HepG2 (cell line): ENCODE measurements around the gene RIPOR3. TPM values are rescaled to one million over a fixed set of nuclear protein-coding genes. Genes with fewer than 3 reads are reported as not detected.

Source experiments
- ATAC-seq: fragments of 200-7000 bp; cut with Tn5 transposase; 3 replicates; pipeline ENCODE4 v1.9.1; 2020; ENCODE audit warnings: mild to moderate bottlenecking, moderate library complexity
- BruUV-seq: library from RNA; stranded (reverse); fragments of 400-500 nt; replicated peaks from 2 replicates; lab custom pipeline; 2021; lab: Mats Ljungman, UMichigan
- CTCF ChIA-PET: fragments of 300-600 bp; formaldehyde crosslinking; extraction: SDS; loops from one replicate; lab custom pipeline; 2021; ENCODE audit warnings: low total read pairs, inconsistent platforms, low intra/inter-chr PET ratio; lab: Yijun Ruan, JAX
- POLR2A ChIA-PET: fragments of 350-600 bp; sonication (Branson Sonifier 250); formaldehyde crosslinking; loops from one replicate; lab custom pipeline; 2020; ENCODE audit warnings: antibody characterized with exemption, inconsistent platforms; lab: Yijun Ruan, JAX
- DNase-seq: peaks from one replicate; pipeline ENCODE4 v3.0.0-alpha.2; 2015; ENCODE audit warnings: low spot score
- FAIRE-seq: peaks from 3 replicates; lab custom pipeline; 2011; peaks lifted over from hg19 to GRCh38; lab: Jason Lieb, UNC
- H2AFZ ChIP-seq: one replicate; pipeline ENCODE4 v1.6.1; 2011; ENCODE audit warnings: low read length, inconsistent platforms
- H3K27ac ChIP-seq: fragments of 300-600 bp; 3 replicates; pipeline ENCODE4 v1.8.0; 2011; ENCODE audit warnings: mixed run types, mild to moderate bottlenecking, mixed read lengths, low read length, inconsistent platforms; ENCODE audit not compliant: insufficient read depth; ENCODE audit errors: extremely low read length
- H3K27me3 ChIP-seq, 2 experiments: fragments of 200-600 bp in 1 of 2; 2 replicates in 1 of 2; 3 replicates in 1 of 2; pipeline versions ENCODE4 v1.6.0 to v1.8.0; 2011; ENCODE audit warnings: low read length in 2 of 2, mild to moderate bottlenecking in 2 of 2, moderate library complexity in 2 of 2, inconsistent platforms in 1 of 2; ENCODE audit not compliant: insufficient read depth in 2 of 2, control insufficient read depth in 1 of 2
- H3K36me3 ChIP-seq, 2 experiments: fragments of 200-600 bp in 1 of 2; replicated peaks in 1 of 2; 2 replicates in 1 of 2; 3 replicates in 1 of 2; pipeline versions ENCODE4 v1.5.1 to v1.8.0; 2011; ENCODE audit warnings: low read length in 2 of 2, inconsistent platforms in 1 of 2; ENCODE audit not compliant: insufficient read depth in 2 of 2, control insufficient read depth in 1 of 2
- H3K4me1 ChIP-seq: 2 replicates; pipeline ENCODE4 v1.5.1; 2012; ENCODE audit warnings: low read length, inconsistent platforms; ENCODE audit not compliant: insufficient read depth
- H3K4me2 ChIP-seq: 2 replicates; pipeline ENCODE4 v1.6.0; 2011; ENCODE audit warnings: low read depth, low read length, inconsistent platforms
- H3K4me3 ChIP-seq, 3 experiments: fragments of 200-600 bp in 1 of 3; sonication (generic), shearing (Covaris generic) in 1 of 3; replicated peaks in 1 of 3; 2 replicates each; pipeline ENCODE4 v1.5.1; 2011 to 2016; ENCODE audit warnings: low read length in 3 of 3, inconsistent platforms in 2 of 3, low read depth in 2 of 3, mild to moderate bottlenecking in 2 of 3, control low read depth in 1 of 3, mixed read lengths in 1 of 3; ENCODE audit not compliant: insufficient read depth in 1 of 3
- H3K79me2 ChIP-seq: one replicate; pipeline ENCODE4 v1.6.1; 2011; ENCODE audit warnings: low read length, inconsistent platforms; ENCODE audit not compliant: insufficient read depth
- H3K9ac ChIP-seq: 2 replicates; pipeline ENCODE4 v1.6.0; 2011; ENCODE audit warnings: mild to moderate bottlenecking, low read depth, low read length, inconsistent platforms; ENCODE audit not compliant: insufficient read depth
- H3K9me3 ChIP-seq: 2 replicates; pipeline ENCODE4 v1.5.1; 2012; ENCODE audit warnings: mild to moderate bottlenecking, low read length
- H4K20me1 ChIP-seq: 2 replicates; pipeline ENCODE4 v1.6.0; 2011; ENCODE audit warnings: inconsistent platforms, mild to moderate bottlenecking, low read length, moderate library complexity; ENCODE audit not compliant: insufficient read depth
- AGO2 ChIP-seq: fragments of 200-400 bp; formaldehyde crosslinking; optimal IDR thresholded peaks from 2 replicates; pipeline ENCODE3; 2017; ENCODE audit warnings: mild to moderate bottlenecking, low read depth, low read length, moderate library complexity
- NRL ChIP-seq: sonication (generic); formaldehyde crosslinking; IDR thresholded peaks from 2 replicates; pipeline ENCODE4 v1.5.0; 2020; ENCODE audit warnings: missing genetic modification reagents, mild to moderate bottlenecking, moderate library complexity, borderline replicate concordance
- RBM39 ChIP-seq: fragments of 200-400 bp; formaldehyde crosslinking; IDR thresholded peaks from one replicate; pipeline ENCODE4 v1.6.1; 2018; ENCODE audit warnings: antibody characterized with exemption, mild to moderate bottlenecking, low read depth, low read length; ENCODE audit not compliant: poor library complexity, severe bottlenecking
- ZFP36L2 ChIP-seq: sonication (generic); formaldehyde crosslinking; IDR thresholded peaks from 2 replicates; pipeline ENCODE4 v1.4.0; 2020; ENCODE audit warnings: missing genetic modification reagents
- ZMAT3 ChIP-seq: sonication (generic); formaldehyde crosslinking; conservative IDR thresholded peaks from 2 replicates; pipeline ENCODE4 v1.7.0; 2021; ENCODE audit warnings: missing genetic modification reagents
- ZNF354B ChIP-seq: sonication (generic); formaldehyde crosslinking; IDR thresholded peaks from 2 replicates; pipeline ENCODE4 v1.8.0; 2022; ENCODE audit warnings: mild to moderate bottlenecking, missing genetic modification reagents
- WGBS: methylation state at CpG from one replicate; pipeline ENCODE4 v1.1.6; 2017; ENCODE audit warnings: low lambda C conversion rate; 5-methylcytosine and 5-hydroxymethylcytosine counted together
- in situ Hi-C: cut with HindIII; loops from 2 replicates; pipeline ENCODE4 v1.10.0; 2017; ENCODE audit warnings: low pct_unique_long_range_greater_than_20kb; ENCODE audit not compliant: extremely low pct_ligation_motif_present
- intact Hi-C: fragments of 100-400 bp; cut with micrococcal nuclease; formaldehyde crosslinking; loops from one replicate; pipeline ENCODE4 v1.10.0; 2022; ENCODE audit not compliant: unreplicated experiment
- polyA plus RNA-seq, 8 experiments: library from polyadenylated mRNA; depleted of rRNA in 3 of 8; stranded (reverse) in 7 of 8; unstranded in 1 of 8; fragments of >200 nt; fragmentation: Illumina TruSeq in 4 of 8; extraction: Trizol in 4 of 8; gene quantifications; 2 replicates each; pipeline versions ENCODE4 v1.2.1 to v1.2.3, GENCODE V29; 2011 to 2016; ENCODE audit warnings: low read depth in 4 of 8, missing spikeins in 1 of 8, mixed read lengths in 1 of 8; ENCODE audit not compliant: insufficient read depth in 1 of 8
- total RNA-seq, 5 experiments: library from RNA; depleted of rRNA; stranded (reverse); fragments of >200 nt; fragmentation: Illumina TruSeq; extraction: Trizol; gene quantifications; 2 replicates each; pipeline ENCODE4 v1.2.3, GENCODE V29; 2016; ENCODE audit warnings: low read depth in 1 of 5
- TF ChIP-seq, protein P1 (sequence below): IDR thresholded peaks from 2 replicates; pipeline ENCODE4 v1.6.1; 2016; ENCODE audit warnings: low read depth, borderline replicate concordance
- TF ChIP-seq, protein P2 (sequence below): sonication (generic); formaldehyde crosslinking; IDR thresholded peaks from 2 replicates; pipeline ENCODE4 v1.8.1; 2023; ENCODE audit warnings: missing genetic modification reagents, inconsistent platforms, borderline replicate concordance
- TF ChIP-seq, protein P3 (sequence below): sonication (generic); formaldehyde crosslinking; IDR thresholded peaks from 2 replicates; pipeline ENCODE4 v1.8.0; 2022; ENCODE audit warnings: missing genetic modification reagents, mild to moderate bottlenecking, moderate library complexity, borderline replicate concordance
- TF ChIP-seq, protein P4 (sequence below): sonication (generic); formaldehyde crosslinking; IDR thresholded peaks from 2 replicates; pipeline ENCODE4 v1.5.1; 2020; ENCODE audit warnings: missing genetic modification reagents, mild to moderate bottlenecking, borderline replicate concordance

Gene RIPOR3
- total and polyA plus RNA-seq, 2 of the 13 experiments (the other 11 are each of a cell fraction or from before 2014, with no cell fraction given), result 0.18 TPM; not detected in 1

DNA sequence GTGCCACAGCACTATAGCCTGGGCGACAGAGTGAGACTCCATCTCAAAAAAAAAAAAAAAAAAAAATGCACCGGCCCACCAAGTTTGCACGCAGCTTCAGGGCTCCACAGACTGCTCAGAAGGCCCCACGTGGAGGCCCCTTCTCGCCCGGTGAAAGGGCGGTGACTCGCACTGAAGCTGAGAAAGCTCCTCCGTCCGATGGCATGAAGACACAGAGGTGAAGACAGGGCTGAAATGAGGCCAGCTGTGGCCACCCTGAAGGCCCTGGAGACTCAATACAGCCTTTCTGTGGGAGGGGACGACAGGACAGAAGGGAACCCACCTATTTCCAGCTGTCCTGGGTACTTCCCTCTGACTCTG lies 97.1 kb downstream of the RIPOR3 start:
- peaks cover 32% of the 10 kb centered on the region for H3K4me1 ChIP-seq
- ChIA-PET CTCF (no interaction called here), POLR2A (interaction anchor here (0.6 to 1.3 kb wide), 2 partner anchors 10 to 404 kb away, joined by 3 to 5 read pairs; partner anchors contain the start of gene CEBPB)
- TF ChIP-seq, protein P1, sequence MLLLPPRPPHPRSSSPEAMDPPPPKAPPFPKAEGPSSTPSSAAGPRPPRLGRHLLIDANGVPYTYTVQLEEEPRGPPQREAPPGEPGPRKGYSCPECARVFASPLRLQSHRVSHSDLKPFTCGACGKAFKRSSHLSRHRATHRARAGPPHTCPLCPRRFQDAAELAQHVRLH (CRISPR knock-in tag), result 0 out of 2 replicates have a peak, but pooled peaks have one; percentile 9
- TF ChIP-seq, protein P2, sequence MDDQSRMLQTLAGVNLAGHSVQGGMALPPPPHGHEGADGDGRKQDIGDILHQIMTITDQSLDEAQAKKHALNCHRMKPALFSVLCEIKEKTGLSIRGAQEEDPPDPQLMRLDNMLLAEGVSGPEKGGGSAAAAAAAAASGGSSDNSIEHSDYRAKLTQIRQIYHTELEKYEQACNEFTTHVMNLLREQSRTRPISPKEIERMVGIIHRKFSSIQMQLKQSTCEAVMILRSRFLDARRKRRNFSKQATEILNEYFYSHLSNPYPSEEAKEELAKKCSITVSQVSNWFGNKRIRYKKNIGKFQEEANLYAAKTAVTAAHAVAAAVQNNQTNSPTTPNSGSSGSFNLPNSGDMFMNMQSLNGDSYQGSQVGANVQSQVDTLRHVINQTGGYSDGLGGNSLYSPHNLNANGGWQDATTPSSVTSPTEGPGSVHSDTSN, result no peak
- TF ChIP-seq AGO2, result peak; percentile 23
- WGBS, result 61% methylated on average over 11 of the region's 11 CpGs
- in situ Hi-C loops (no loop called here), intact Hi-C loops (no loop called here)
- no peak for DNase-seq
- no peak overlapping the region for H3K4me3 ChIP-seq
- no peaks in the 10 kb centered on the region for H3K9me3 ChIP-seq
- no TSS peak for BruUV-seq
- no peak overlapping the region for H3K27ac ChIP-seq
- H3K4me2 ChIP-seq, result no peak overlapping the region
- H3K9ac ChIP-seq, result no peak overlapping the region
- no peaks in the 10 kb centered on the region for H4K20me1 ChIP-seq
- peaks cover 12 to 42% of the 10 kb centered on the region in 2 experiments; a peak in 3 of 5 replicates for H3K27me3 ChIP-seq
- no peaks in the 10 kb centered on the region for H3K36me3 ChIP-seq
- FAIRE-seq, result no peak
- H2AFZ ChIP-seq, result no peak overlapping the region
- H3K79me2 ChIP-seq, result no peaks in the 10 kb centered on the region
- no peak for ATAC-seq

DNA sequence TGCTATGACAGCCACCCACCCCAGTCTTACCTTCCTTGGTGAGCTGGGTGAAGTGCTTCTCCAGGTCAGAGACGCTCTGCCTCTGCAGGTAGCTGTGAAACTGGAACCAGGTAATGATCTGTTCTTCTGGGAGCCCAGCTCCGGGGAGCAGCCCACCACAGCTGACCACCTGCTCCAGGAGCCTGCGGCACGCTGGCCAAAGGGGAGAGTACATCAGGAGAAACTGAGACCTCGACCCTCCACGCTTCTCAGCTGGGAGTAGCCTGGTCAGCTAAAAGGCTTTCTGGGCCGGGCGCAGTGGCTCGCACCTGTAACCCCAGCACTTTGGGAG lies 98.4 kb downstream of the RIPOR3 start:
- DNase-seq, result no peak
- H3K9me3 ChIP-seq, result no peaks in the 10 kb centered on the region
- WGBS, result 83% methylated on average over 9 of the region's 9 CpGs
- H3K36me3 ChIP-seq, result no peaks in the 10 kb centered on the region
- BruUV-seq, result no TSS peak
- no peak overlapping the region for H3K4me2 ChIP-seq
- ATAC-seq, result no peak
- no peaks in the 10 kb centered on the region for H3K79me2 ChIP-seq
- no peak overlapping the region for H3K27ac ChIP-seq
- no peaks in the 10 kb centered on the region for H4K20me1 ChIP-seq
- no peak overlapping the region for H2AFZ ChIP-seq
- ChIA-PET POLR2A (interaction anchor here (1.5 kb wide), 1 partner anchor 153 kb away, joined by 3 read pairs; no protein-coding TSS in a partner anchor), CTCF (no interaction called here)
- peaks cover 12 to 34% of the 10 kb centered on the region in 2 experiments; a peak in 3 of 5 replicates for H3K27me3 ChIP-seq
- intact Hi-C loops (no loop called here), in situ Hi-C loops (no loop called here)
- peaks cover 27% of the 10 kb centered on the region for H3K4me1 ChIP-seq
- H3K9ac ChIP-seq, result no peak overlapping the region
- no peak overlapping the region for H3K4me3 ChIP-seq
- FAIRE-seq, result no peak
- TF ChIP-seq ZNF354B (CRISPR knock-in tag) (no peak), NRL (peak; percentile 20; the same call in 1 of the 2 replicates), RBM39 (no peak), ZMAT3 (no peak), ZFP36L2 (no peak)
- TF ChIP-seq, protein P3, sequence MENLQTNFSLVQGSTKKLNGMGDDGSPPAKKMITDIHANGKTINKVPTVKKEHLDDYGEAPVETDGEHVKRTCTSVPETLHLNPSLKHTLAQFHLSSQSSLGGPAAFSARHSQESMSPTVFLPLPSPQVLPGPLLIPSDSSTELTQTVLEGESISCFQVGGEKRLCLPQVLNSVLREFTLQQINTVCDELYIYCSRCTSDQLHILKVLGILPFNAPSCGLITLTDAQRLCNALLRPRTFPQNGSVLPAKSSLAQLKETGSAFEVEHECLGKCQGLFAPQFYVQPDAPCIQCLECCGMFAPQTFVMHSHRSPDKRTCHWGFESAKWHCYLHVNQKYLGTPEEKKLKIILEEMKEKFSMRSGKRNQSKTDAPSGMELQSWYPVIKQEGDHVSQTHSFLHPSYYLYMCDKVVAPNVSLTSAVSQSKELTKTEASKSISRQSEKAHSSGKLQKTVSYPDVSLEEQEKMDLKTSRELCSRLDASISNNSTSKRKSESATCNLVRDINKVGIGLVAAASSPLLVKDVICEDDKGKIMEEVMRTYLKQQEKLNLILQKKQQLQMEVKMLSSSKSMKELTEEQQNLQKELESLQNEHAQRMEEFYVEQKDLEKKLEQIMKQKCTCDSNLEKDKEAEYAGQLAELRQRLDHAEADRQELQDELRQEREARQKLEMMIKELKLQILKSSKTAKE (CRISPR knock-in tag), result no peak
- TF ChIP-seq, protein P4, sequence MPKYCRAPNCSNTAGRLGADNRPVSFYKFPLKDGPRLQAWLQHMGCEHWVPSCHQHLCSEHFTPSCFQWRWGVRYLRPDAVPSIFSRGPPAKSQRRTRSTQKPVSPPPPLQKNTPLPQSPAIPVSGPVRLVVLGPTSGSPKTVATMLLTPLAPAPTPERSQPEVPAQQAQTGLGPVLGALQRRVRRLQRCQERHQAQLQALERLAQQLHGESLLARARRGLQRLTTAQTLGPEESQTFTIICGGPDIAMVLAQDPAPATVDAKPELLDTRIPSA (CRISPR knock-in tag), result no peak
